HG03159 (cell line): ENCODE measurements around the gene TEAD4.

Experiments
- ATAC-seq: cut with Tn5 transposase; IDR thresholded peaks from one replicate; pipeline ENCODE4 v1.9.1; 2021; ENCODE audit warnings: mild to moderate bottlenecking, moderate library complexity; ENCODE audit not compliant: unreplicated experiment

Gene TEAD4

GRCh38 chr12:2959192-2959504 lies at the start of gene TEAD4:
TEAD4 (plus strand) TSS chr12:2959397.
- ATAC-seq, result no peak

GRCh38 chr12:2912216-2912575 lies 47.0 kb upstream of the TEAD4 start:
- no peak for ATAC-seq

- ATAC-seq, result no peak
These were observed 39.9 kb upstream of the TEAD4 start for GRCh38 chr12:2919249-2919648.

- ATAC-seq, result no peak
These were observed 36.9 kb upstream of the TEAD4 start for GRCh38 chr12:2922329-2922728.

GRCh38 chr12:2923057-2923456 lies 36.1 kb upstream of the TEAD4 start:
- no peak for ATAC-seq

- ATAC-seq, result no peak
These were observed 35.2 kb upstream of the TEAD4 start for GRCh38 chr12:2924019-2924418.

GRCh38 chr12:2925322-2925995 lies 33.7 kb upstream of the TEAD4 start:
- ATAC-seq, result no peak

- ATAC-seq, result no peak
These were observed 28.3 kb upstream of the TEAD4 start for GRCh38 chr12:2930865-2931264.

- no peak for ATAC-seq
These were observed 25.6 kb upstream of the TEAD4 start for GRCh38 chr12:2933586-2933985.

- ATAC-seq, result no peak
These were observed 24.8 kb upstream of the TEAD4 start for GRCh38 chr12:2934371-2934770.

- no peak for ATAC-seq
These were observed 22.9 kb upstream of the TEAD4 start for GRCh38 chr12:2936301-2936700.

- ATAC-seq, result no peak
These were observed 21.7 kb upstream of the TEAD4 start for GRCh38 chr12:2937500-2937899.

- ATAC-seq, result no peak
These were observed 20.0 kb upstream of the TEAD4 start for GRCh38 chr12:2939191-2939590.

- no peak for ATAC-seq
These were observed 18.6 kb upstream of the TEAD4 start for GRCh38 chr12:2940564-2940963.

- no peak for ATAC-seq
These were observed 17.7 kb upstream of the TEAD4 start for GRCh38 chr12:2941524-2941923.

- no peak for ATAC-seq
These were observed 14.7 kb upstream of the TEAD4 start for GRCh38 chr12:2944401-2945047.

- ATAC-seq, result no peak
These were observed 9.8 kb upstream of the TEAD4 start for GRCh38 chr12:2949411-2949810.

GRCh38 chr12:2955888-2956287 lies 3.3 kb upstream of the TEAD4 start:
- no peak for ATAC-seq

- no peak for ATAC-seq
These were observed 1.3 kb upstream of the TEAD4 start for GRCh38 chr12:2957816-2958431.

- no peak for ATAC-seq
These were observed 585 bp upstream of the TEAD4 start for GRCh38 chr12:2958432-2959191.

GRCh38 chr12:2959505-2960389 lies 550 bp downstream of the TEAD4 start:
- no peak for ATAC-seq
